GM12873 (cell line): ENCODE results near the gene AMMECR1.

ENCODE experiments used
- TF ChIP-seq, protein P1 (sequence below): IDR thresholded peaks from 2 replicates; pipeline ENCODE4 v1.5.1; 2012; ENCODE audit warnings: low read depth, mild to moderate bottlenecking, moderate library complexity, low read length, control low read depth; ENCODE audit not compliant: insufficient read depth; ENCODE audit errors: missing control alignments

The AMMECR1 gene

DNA sequence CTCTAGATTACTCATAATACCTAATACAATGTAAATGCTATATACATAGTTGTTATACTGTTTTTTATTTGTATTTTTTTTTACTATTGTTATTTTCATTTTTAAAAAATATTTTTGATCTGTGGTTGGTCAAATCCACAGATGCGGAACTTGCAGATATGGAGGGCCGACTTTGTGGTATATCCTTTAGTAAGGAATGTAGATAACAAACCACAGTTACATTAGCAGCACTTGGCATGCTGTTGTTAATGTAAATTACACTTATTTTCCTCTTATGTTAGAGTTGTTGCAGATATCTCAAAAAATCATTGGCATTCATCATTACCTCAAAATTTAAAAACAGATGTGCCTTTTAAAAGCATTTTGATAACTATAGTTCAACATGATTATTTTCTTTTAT lies 164.0 kb downstream of the AMMECR1 start:
- TF ChIP-seq, protein P1, sequence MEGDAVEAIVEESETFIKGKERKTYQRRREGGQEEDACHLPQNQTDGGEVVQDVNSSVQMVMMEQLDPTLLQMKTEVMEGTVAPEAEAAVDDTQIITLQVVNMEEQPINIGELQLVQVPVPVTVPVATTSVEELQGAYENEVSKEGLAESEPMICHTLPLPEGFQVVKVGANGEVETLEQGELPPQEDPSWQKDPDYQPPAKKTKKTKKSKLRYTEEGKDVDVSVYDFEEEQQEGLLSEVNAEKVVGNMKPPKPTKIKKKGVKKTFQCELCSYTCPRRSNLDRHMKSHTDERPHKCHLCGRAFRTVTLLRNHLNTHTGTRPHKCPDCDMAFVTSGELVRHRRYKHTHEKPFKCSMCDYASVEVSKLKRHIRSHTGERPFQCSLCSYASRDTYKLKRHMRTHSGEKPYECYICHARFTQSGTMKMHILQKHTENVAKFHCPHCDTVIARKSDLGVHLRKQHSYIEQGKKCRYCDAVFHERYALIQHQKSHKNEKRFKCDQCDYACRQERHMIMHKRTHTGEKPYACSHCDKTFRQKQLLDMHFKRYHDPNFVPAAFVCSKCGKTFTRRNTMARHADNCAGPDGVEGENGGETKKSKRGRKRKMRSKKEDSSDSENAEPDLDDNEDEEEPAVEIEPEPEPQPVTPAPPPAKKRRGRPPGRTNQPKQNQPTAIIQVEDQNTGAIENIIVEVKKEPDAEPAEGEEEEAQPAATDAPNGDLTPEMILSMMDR, result no peak

DNA sequence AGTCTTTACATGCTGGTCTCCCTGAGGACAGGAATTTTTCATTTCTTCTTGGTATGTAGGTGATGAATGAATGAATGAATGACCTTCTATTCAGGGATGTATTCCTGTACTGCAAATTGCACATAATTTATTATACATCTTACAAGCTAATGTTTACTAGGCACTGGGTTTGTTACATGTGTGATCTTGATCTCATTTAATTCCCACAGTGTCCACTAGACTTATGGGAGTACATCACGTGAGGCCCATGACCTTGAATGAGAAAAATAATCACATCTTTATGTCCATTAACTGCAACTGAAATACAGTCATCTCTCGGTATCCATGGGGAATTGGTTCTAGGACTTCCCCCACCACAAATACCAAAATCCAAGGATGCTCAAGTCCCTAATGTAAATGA lies 164.6 kb downstream of the AMMECR1 start:
- TF ChIP-seq, protein P1, result no peak

DNA sequence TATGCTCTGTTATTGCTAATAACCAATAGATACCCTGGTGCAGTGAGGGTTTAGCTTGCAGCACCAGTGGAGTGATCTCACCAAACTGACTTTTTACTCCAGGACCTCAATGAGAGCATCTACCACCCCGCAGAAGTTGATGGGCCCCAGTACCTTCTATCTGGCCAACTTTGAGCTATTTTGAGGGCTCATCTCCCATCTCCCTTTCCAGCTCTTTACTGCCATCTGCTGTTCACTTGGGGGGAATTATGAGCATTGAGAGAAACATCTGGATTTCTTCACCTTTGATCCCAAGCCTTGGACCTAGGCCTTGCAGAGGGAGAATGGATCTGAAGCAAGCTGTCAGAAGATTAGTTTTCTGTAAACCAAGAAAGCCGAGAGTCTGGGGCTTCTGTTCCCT lies 171.4 kb downstream of the AMMECR1 start:
- TF ChIP-seq, protein P1, result peak; percentile 75

DNA sequence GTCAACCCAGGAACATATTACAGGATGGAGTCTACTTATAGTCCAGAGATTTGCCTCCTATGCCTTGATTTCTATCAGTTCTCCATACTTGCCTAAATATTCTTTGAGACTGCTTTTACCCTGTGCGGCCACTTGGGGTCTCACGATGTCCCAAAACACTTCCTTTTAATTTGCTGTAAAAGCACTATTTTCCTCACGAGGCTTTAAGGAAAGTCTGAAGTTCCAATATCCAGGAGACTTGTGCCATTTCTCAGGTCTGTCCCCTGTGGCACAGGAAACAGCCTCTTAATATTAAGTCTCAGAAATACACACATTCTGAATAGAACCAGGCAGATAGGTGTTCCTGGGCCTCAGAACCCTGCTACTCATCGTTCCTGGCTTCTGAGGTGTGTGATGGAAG lies 172.0 kb downstream of the AMMECR1 start:
- TF ChIP-seq, protein P1, result peak; percentile 74

DNA sequence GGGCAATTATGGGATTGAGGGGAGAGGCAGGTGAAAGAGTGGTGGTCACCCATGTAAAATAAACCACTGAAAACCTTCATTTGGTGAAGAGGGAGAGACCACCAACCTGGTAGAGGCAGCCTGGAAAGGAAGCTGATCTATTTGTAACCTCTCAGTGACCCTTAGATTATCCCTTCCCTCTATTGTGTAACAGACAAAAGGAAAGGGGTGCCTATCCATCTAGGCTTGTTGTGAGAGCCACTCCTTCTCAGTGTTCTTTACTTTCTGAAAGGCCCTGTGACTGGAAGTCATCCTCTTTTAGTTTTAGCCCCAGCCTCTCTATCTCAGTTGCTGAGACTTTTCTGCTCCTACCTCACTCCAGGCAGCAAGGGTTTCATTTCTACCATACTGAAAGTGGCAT lies 172.6 kb downstream of the AMMECR1 start:
- TF ChIP-seq, protein P1, result no peak
